ENCODE results near the gene POMC. TPM values are rescaled to one million over a fixed set of nuclear protein-coding genes. Genes with fewer than 3 reads are reported as not detected.
A peak's percentile ranks its signal among the peaks of the same experiment; 100 is the strongest.
"Not testable (repeated sequence)": the region's sequence is repeated elsewhere in the genome, so short reads cannot be mapped to it uniquely, and the experiment has no call there.

Gene POMC
- total RNA-seq, 1 donor from 2014 or later, result 3.6 TPM

DNA sequence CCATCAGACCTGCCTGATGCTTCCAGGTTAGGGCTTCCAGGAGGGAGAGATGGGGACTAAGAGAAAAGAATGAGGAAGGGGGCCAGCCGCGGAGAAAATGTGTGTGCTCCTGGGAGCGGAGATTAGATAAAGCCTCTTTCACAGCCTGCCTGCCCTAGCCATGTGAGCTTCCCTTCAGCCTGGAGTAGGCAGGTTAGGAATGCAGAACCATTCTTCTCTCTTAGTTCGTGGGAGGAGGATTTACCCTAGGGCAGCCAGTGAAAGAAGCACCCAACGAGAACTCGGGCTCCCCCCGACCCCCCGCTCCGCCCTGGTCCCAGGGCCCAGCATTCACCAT is 36.1 kb downstream of the POMC start:
- no peak for DNase-seq

- DNase-seq, result no peak
Observed at GRCh38 chr2:25131567-25132298, 36.6 kb downstream of the POMC start.

DNA sequence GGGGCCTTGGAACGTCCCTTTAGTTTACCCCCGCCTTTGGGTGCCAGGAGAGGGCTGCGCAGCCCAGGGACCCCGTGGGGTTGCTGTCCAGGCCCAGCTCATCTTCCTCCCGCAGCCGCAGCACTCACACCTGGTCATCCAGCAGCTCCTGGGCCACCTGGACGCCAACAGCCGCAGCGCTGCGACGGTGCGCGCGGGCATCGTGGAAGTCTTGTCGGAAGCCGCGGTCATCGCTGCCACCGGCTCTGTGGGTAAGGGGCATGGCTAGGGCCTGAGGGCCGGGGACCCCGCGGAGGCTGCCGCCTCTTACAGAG is 37.2 kb downstream of the POMC start:
- no peak for DNase-seq

GRCh38 chr2:25129901-25130520 is 38.4 kb downstream of the POMC start:
- no peak for DNase-seq

GRCh38 chr2:25127646-25128045 is 40.7 kb downstream of the POMC start:
- DNase-seq, result peak; percentile 26

GRCh38 chr2:25127071-25127470 is 41.3 kb downstream of the POMC start:
- DNase-seq, result not testable (repeated sequence)

DNA sequence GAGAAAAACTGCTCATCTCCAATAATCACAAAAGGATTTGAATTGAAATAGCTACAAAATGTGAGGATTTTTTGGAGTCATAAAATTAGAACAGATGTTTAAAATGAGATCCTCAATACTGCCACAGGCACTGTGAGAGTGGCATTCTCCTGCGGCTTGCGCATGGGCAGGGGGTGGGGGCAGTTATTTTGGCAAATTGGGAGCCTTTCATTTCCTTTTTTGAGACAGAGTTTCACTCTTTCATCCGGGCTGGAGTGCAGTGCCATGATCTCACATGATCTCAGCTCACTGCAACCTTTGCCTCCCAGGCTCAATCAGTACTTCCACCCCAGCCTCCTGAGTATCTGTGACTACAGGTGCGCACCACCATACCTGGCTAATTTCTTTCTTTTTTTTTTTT is 42.4 kb downstream of the POMC start:
- no peak for DNase-seq

GRCh38 chr2:25125189-25125588 is 43.2 kb downstream of the POMC start:
- DNase-seq, result no peak

GRCh38 chr2:25123682-25124081 is 44.7 kb downstream of the POMC start:
- DNase-seq, result no peak

DNA sequence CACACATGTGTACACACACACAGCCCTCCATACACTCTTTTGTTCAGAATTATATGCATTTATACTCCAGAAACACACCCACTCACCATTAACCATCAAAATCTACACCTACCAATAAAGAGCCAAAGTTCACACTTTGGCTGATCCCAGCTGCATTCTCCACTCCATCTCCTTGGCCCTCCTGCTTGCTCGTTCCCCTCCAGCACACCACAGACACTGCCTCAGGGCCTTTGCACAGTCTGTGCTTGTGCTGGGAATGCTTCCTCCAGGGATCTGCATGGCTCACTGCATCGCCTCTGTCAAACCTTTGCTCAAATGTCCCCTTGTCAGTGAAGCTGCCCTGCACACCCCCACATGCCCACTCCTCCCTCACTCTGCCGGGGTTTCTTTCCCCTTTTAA is 46.0 kb downstream of the POMC start:
- no peak for DNase-seq

DNA sequence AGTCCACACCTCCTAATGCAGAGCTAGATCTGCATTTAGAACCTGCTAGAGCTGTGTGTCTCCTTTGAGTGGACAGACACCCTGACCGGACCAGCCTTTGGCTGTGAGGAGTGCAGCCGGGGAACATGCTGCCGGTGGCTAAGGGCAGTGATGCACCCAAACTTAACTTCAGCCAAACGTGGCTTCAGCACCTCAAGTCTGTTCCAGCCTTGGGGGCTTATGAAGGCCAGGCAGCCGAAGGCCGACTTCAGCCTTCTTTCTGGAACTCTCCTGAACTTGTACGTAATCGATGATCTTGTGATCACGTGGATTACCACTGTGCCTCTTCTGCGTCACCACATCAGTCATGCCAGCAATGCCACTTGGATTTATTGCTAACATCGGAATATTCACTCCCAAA is 49.1 kb downstream of the POMC start:
- DNase-seq, result no peak

DNA sequence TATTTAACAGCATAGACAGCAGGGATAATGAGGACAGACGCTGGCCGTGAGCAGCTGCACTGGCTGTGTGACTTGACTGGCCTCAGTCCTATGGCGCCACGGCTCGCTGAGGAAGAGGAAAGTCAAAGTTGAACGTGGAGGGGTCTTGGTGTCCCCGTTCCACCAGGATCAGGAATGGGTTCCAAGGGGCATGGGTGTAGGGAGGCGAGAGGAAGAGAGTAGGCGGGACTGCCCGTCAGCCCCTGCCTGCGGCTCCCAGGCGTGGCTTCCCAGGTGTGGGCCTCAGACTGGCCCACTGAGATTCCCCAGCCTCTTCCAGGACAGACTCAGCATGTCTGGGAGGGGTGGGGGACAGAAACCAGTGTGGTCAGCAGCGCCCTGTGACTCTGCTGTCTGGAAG is 51.4 kb downstream of the POMC start:
- DNase-seq, result no peak

GRCh38 chr2:25115902-25116301 is 52.5 kb downstream of the POMC start:
- DNase-seq, result no peak

- DNase-seq, result no peak
Observed at GRCh38 chr2:25115249-25115883, 53.0 kb downstream of the POMC start.

GRCh38 chr2:25112113-25112512 is 56.3 kb downstream of the POMC start:
- no peak for DNase-seq

Other genes starting within 250 kb of the POMC start
- 25.3 TPM for gene ADCY3, start 248.3 kb downstream of the POMC start, total RNA-seq
- 7.5 TPM for gene DNAJC27, start 196.6 kb downstream of the POMC start, total RNA-seq
- gene EFR3B, start 126.5 kb downstream of the POMC start, total RNA-seq, result 4.9 TPM
- 36.7 TPM for gene DNMT3A, start 173.3 kb upstream of the POMC start, total RNA-seq